NB4 (cell line): ENCODE measurements around the gene GRIFIN.

Source experiments
- DNase-seq: peaks from one replicate; pipeline ENCODE4 v3.0.0; 2010; ENCODE audit warnings: low read depth
- H3K4me3 ChIP-seq: one replicate; pipeline ENCODE4 v1.5.1; 2011; ENCODE audit warnings: mild to moderate bottlenecking, low read depth, low read length, moderate library complexity
- CTCF ChIP-seq: IDR thresholded peaks from one replicate; pipeline ENCODE4 v1.5.1; 2012; ENCODE audit warnings: low read depth, low read length
- MYC ChIP-seq: IDR thresholded peaks from 2 replicates; pipeline ENCODE4 v1.6.1; 2011; ENCODE audit warnings: low read depth, low read length
- POLR2A ChIP-seq: IDR thresholded peaks from 2 replicates; pipeline ENCODE4 v1.6.1; 2011; ENCODE audit warnings: mild to moderate bottlenecking; ENCODE audit not compliant: insufficient read length; ENCODE audit errors: extremely low read depth
- TF ChIP-seq, protein P1 (sequence below): IDR thresholded peaks from 2 replicates; pipeline ENCODE4 v1.6.1; 2011; ENCODE audit warnings: low read depth, low read length

The GRIFIN gene

DNA sequence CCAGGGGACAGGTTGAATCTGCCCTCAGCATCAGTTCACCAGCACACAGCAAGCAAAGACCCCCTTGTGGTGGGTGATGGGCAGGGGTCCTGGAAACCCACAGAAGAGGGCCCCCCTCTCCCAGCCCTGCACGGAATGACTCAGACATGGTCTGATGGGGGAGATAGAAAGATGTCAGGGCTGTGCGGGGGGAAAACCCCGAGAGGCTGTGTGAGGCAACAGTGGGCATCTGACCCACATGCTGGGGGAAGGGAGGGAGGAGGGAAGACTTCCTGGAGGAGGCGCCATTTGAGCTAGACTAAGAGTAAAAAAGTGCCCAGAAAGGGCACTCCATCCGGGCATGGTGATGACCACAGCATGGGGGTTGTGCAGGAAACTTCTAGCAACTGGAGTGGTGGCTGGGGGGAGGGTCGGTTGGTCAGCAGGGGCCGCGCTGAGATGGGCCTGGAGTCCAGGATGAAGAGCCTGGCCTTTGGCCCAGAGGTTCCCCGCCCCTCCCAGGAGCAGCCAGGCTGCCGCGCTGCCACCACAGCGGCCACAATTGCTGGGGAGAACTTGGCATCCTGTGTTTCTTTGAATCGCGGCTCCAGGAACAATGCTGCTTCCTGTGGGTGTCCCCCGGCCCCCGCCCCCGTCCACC is 45.9 kb upstream of the GRIFIN start:
- peak overlapping the region; percentile 36 for H3K4me3 ChIP-seq
- TF ChIP-seq POLR2A, result no peak
- no peak for TF ChIP-seq MYC
- TF ChIP-seq CTCF, result no peak
- TF ChIP-seq, protein P1, sequence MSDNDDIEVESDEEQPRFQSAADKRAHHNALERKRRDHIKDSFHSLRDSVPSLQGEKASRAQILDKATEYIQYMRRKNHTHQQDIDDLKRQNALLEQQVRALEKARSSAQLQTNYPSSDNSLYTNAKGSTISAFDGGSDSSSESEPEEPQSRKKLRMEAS, result no peak
- DNase-seq, result peak; percentile 77

DNA sequence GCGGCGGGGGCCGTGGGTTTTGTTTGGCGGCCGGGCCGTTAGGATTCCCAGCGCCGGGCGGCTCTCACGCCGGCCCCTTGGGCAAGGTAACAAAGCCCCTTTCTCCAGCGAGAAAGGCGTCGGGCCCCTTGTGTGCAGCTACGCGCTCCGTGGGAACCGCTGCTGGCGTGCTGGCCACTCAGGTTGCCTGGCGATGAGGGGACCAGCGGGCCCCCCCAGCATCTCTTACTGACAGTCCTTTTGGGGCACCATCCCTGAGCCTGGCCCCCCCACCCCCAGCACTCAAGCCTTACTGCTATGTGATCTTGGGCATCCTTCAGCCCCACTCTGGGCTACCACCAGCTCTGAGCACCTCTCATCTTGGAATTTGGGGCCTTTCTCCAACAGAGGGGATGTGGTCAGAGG is 45.1 kb upstream of the GRIFIN start:
- H3K4me3 ChIP-seq, result peak overlapping the region; percentile 7
- no peak for DNase-seq
- TF ChIP-seq, protein P1, result no peak

DNA sequence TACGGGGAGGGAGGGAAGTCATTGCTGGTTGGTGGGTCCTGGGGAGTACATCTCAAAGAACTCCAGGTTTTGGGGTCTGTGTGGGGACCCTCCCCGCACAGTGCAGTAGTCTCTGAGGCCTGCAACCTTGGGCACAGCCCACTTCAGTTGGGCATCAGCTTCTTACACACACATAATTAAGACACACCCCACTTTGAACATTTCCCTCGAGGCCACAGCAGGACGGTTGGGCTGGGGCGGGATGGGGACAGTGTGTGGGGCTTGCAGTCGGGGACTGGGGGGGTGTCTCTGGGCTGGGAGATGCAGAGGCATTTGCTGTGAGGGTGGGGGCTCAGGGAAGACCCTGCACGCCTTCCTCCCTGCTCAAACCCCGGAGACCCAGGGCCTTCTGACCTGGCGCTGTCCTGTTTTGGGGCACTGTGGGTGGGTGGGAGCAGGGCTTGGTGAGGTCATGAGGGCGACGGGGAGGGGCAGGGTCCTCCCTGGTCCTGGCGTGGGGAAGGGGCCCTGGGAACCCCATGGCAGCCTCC is 44.6 kb upstream of the GRIFIN start:
- peak; percentile 62 for DNase-seq
- no peak for TF ChIP-seq CTCF
- TF ChIP-seq POLR2A, result no peak
- TF ChIP-seq MYC, result no peak
- TF ChIP-seq, protein P1, result no peak
- peak overlapping the region; percentile 30 for H3K4me3 ChIP-seq

- TF ChIP-seq CTCF, result no peak
- TF ChIP-seq POLR2A, result no peak
- no peak for TF ChIP-seq MYC
- TF ChIP-seq, protein P1, result no peak
- DNase-seq, result peak; percentile 62
- peak overlapping the region; percentile 30 for H3K4me3 ChIP-seq
Observed at GRCh38 chr7:2520131-2520760, 44.0 kb upstream of the GRIFIN start.

GRCh38 chr7:2519119-2519930 is 43.1 kb upstream of the GRIFIN start, which contains the start of gene LFNG:
Gene LFNG, plus strand, starts transcription at chr7:2519774. Its CDS starts 88 bp downstream, at chr7:2519862.
- DNase-seq, result peak; percentile 97
- peak; percentile 75 for TF ChIP-seq POLR2A
- TF ChIP-seq, protein P1, result peak; percentile 78
- TF ChIP-seq CTCF, result no peak
- peak; percentile 41; the same call in 1 of the 2 replicates for TF ChIP-seq MYC
- peak within 1 kb of the TSS; percentile 38 for H3K4me3 ChIP-seq
